ENCODE measurements around the gene RSF1. TPM values are rescaled to one million over a fixed set of nuclear protein-coding genes. Genes with fewer than 3 reads are reported as not detected.

The RSF1 gene
- total and polyA plus RNA-seq, 11 donors = 11.2 to 49.2 (median 42.8) TPM

- WGBS, 4 donors = 86 to 93% (median 91%) methylated on average over 1 of the region's 1 CpG
- no peak overlapping the region for H3K27ac ChIP-seq
- intact Hi-C loops (cut with DNase I) = no loop called here
These were observed 44.1 kb downstream of the RSF1 start for GRCh38 chr11:77776455-77776854.

GRCh38 chr11:77775936-77776335 lies 44.6 kb downstream of the RSF1 start:
- H3K4me1 ChIP-seq = peaks cover 0 to 30% (median 15%) of the 10 kb centered on the region in 12 donors
- TF ChIP-seq CTCF (IDR thresholded peaks at IDR 0.05) = no peak
- TF ChIP-seq POLR2A (IDR thresholded peaks at IDR 0.05) = no peak
- DNase-seq = no peak
- H3K9me3 ChIP-seq = no peaks in the 10 kb centered on the region
- ATAC-seq = no peak
- no peaks in the 10 kb centered on the region for H3K27me3 ChIP-seq
- WGBS, 4 donors = 56 to 76% (median 63%) methylated on average over 2 of the region's 2 CpGs
- H3K4me3 ChIP-seq = no peak overlapping the region
- intact Hi-C loops (cut with DNase I) = no loop called here
- H3K27ac ChIP-seq = no peak overlapping the region
- H3K36me3 ChIP-seq = peaks cover 0 to 5% (median 0%) of the 10 kb centered on the region in 9 donors

More at GRCh38 chr11:77776455-77776854, 44.1 kb downstream of the RSF1 start:
- no peak for ATAC-seq
- H3K4me3 ChIP-seq = no peak overlapping the region
- no peak for DNase-seq
- H3K27me3 ChIP-seq = no peaks in the 10 kb centered on the region
- H3K36me3 ChIP-seq = peaks cover 0 to 5% (median 0%) of the 10 kb centered on the region in 9 donors
- H3K9me3 ChIP-seq = no peaks in the 10 kb centered on the region
- H3K4me1 ChIP-seq = peaks cover 0 to 25% (median 9%) of the 10 kb centered on the region in 12 donors
- peak in 9 of 12 donors; percentile 10 to 38 (median 24) for TF ChIP-seq CTCF (IDR thresholded peaks at IDR 0.05)
- no peak for TF ChIP-seq POLR2A (IDR thresholded peaks at IDR 0.05)

GRCh38 chr11:77771135-77771534 lies 49.4 kb downstream of the RSF1 start:
- H3K4me3 ChIP-seq = no peak overlapping the region
- ATAC-seq = no peak
- H3K36me3 ChIP-seq = peaks cover 0 to 5% (median 0%) of the 10 kb centered on the region in 9 donors
- no peaks in the 10 kb centered on the region for H3K27me3 ChIP-seq
- peaks cover 0 to 30% (median 16%) of the 10 kb centered on the region in 12 donors for H3K4me1 ChIP-seq
- 55 to 58% (median 56%) methylated on average over 4 of the region's 4 CpGs for WGBS, 4 donors
- TF ChIP-seq POLR2A (IDR thresholded peaks at IDR 0.05) (no peak), CTCF (IDR thresholded peaks at IDR 0.05) (no peak)
- DNase-seq = no peak
- intact Hi-C loops (cut with DNase I) = no loop called here
- no peaks in the 10 kb centered on the region for H3K9me3 ChIP-seq
- no peak overlapping the region for H3K27ac ChIP-seq

- no peaks in the 10 kb centered on the region for H3K27me3 ChIP-seq
- H3K4me3 ChIP-seq = no peak overlapping the region
- H3K36me3 ChIP-seq = peaks cover 0 to 5% (median 0%) of the 10 kb centered on the region in 9 donors
- no peaks in the 10 kb centered on the region for H3K9me3 ChIP-seq
- H3K27ac ChIP-seq = no peak overlapping the region
- ATAC-seq = no peak
- TF ChIP-seq CTCF (IDR thresholded peaks at IDR 0.05) (no peak), POLR2A (IDR thresholded peaks at IDR 0.05) (no peak)
- no peak for DNase-seq
- H3K4me1 ChIP-seq = peaks cover 0 to 30% (median 16%) of the 10 kb centered on the region in 12 donors
- intact Hi-C loops (cut with DNase I) = no loop called here
These were observed 49.9 kb downstream of the RSF1 start for GRCh38 chr11:77770629-77771028.
